GM12872 (cell line): ENCODE data around the gene PLCB1.

Experiments
- CTCF ChIP-seq: IDR thresholded peaks from 3 replicates; pipeline ENCODE4 v1.5.1; 2011; ENCODE audit warnings: low read depth, mild to moderate bottlenecking, low read length, moderate library complexity; ENCODE audit not compliant: insufficient read depth

The PLCB1 gene

GRCh38 chr20:8183526-8183925 is 51.5 kb downstream of the PLCB1 start:
- no peak for TF ChIP-seq CTCF

GRCh38 chr20:8187740-8188139 is 55.7 kb downstream of the PLCB1 start:
- TF ChIP-seq CTCF = no peak

- no peak for TF ChIP-seq CTCF
Measured at GRCh38 chr20:8190043-8190880, 58.2 kb downstream of the PLCB1 start.

- TF ChIP-seq CTCF = no peak
Measured at GRCh38 chr20:8194721-8195120, 62.7 kb downstream of the PLCB1 start.

- no peak for TF ChIP-seq CTCF
Measured at GRCh38 chr20:8196096-8196495, 64.0 kb downstream of the PLCB1 start.

- no peak for TF ChIP-seq CTCF
Measured at GRCh38 chr20:8200220-8200619, 68.2 kb downstream of the PLCB1 start.

GRCh38 chr20:8203366-8203765 is 71.3 kb downstream of the PLCB1 start:
- TF ChIP-seq CTCF = no peak

GRCh38 chr20:8205996-8206395 is 73.9 kb downstream of the PLCB1 start:
- TF ChIP-seq CTCF = no peak
